C4-2B (cell line): ENCODE results near the gene BCL7A.
"Not testable (repeated sequence)": the region's sequence is repeated elsewhere in the genome, so short reads cannot be mapped to it uniquely, and the experiment has no call there.

Experiments
- H3K27ac ChIP-seq: fragments of 450-650 bp; 2 replicates; pipeline ENCODE4 v1.5.1; 2017
- CTCF ChIP-seq: fragments of 450-650 bp; conservative IDR thresholded peaks from 2 replicates; pipeline ENCODE4 v1.5.1; 2017; ENCODE audit warnings: mild to moderate bottlenecking
- ZFX ChIP-seq: fragments of 450-650 bp; IDR thresholded peaks from 2 replicates; pipeline ENCODE4 v1.6.1; 2017

The BCL7A gene

GRCh38 chr12:121982950-121983349 lies 38.7 kb upstream of the BCL7A start:
- no peak for TF ChIP-seq CTCF
- TF ChIP-seq ZFX, result no peak
- no peak overlapping the region for H3K27ac ChIP-seq

- H3K27ac ChIP-seq, result no peak overlapping the region
- TF ChIP-seq ZFX (no peak), CTCF (no peak)
These were observed 38.0 kb upstream of the BCL7A start for GRCh38 chr12:121983536-121984210.

GRCh38 chr12:121986489-121987245 lies 35.0 kb upstream of the BCL7A start:
- no peak for TF ChIP-seq CTCF
- TF ChIP-seq ZFX, result no peak
- H3K27ac ChIP-seq, result no peak overlapping the region

GRCh38 chr12:121988519-121988918 lies 33.2 kb upstream of the BCL7A start:
- not testable (repeated sequence) for H3K27ac ChIP-seq

GRCh38 chr12:121989276-121990113 lies 32.2 kb upstream of the BCL7A start:
- TF ChIP-seq CTCF, result no peak
- TF ChIP-seq ZFX, result no peak
- no peak overlapping the region; the same call in 1 of the 2 replicates for H3K27ac ChIP-seq

GRCh38 chr12:121990114-121990647 lies 31.5 kb upstream of the BCL7A start:
- no peak for TF ChIP-seq CTCF
- H3K27ac ChIP-seq, result no peak overlapping the region; the same call in 1 of the 2 replicates

GRCh38 chr12:121990692-121991603 lies 30.7 kb upstream of the BCL7A start:
- no peak for TF ChIP-seq CTCF
- TF ChIP-seq ZFX, result no peak
- H3K27ac ChIP-seq, result no peak overlapping the region
